Fibroblast of lung (primary cell): ENCODE data around the gene CEP63. TPM values are rescaled to one million over a fixed set of nuclear protein-coding genes. Genes with fewer than 3 reads are reported as not detected.

Experiments used
- DNase-seq, 2 donors: peaks; one replicate each; pipeline versions ENCODE4 v3.0.0 to v3.0.0-alpha.2; 2010; ENCODE audit warnings: low read depth in 2 of 2
- H2AFZ ChIP-seq: 2 replicates; pipeline ENCODE4 v1.5.1; 2012; ENCODE audit warnings: low read length, control low read depth, inconsistent platforms
- H3K27ac ChIP-seq: 2 replicates; pipeline ENCODE4 v1.5.1; 2011; ENCODE audit warnings: low read length, control low read depth; ENCODE audit not compliant: insufficient read depth
- H3K27me3 ChIP-seq: 2 replicates; pipeline ENCODE4 v1.5.1; 2011; ENCODE audit warnings: mild to moderate bottlenecking, low read length; ENCODE audit not compliant: control insufficient read depth, insufficient read depth
- H3K36me3 ChIP-seq: 2 replicates; pipeline ENCODE4 v1.5.1; 2011; ENCODE audit warnings: low read length; ENCODE audit not compliant: control insufficient read depth, insufficient read depth
- H3K4me1 ChIP-seq: 2 replicates; pipeline ENCODE4 v1.5.1; 2011; ENCODE audit warnings: low read length; ENCODE audit not compliant: control insufficient read depth, insufficient read depth; ENCODE audit errors: extremely low read depth
- H3K4me2 ChIP-seq: 2 replicates; pipeline ENCODE4 v1.5.1; 2011; ENCODE audit warnings: low read length, control low read depth; ENCODE audit not compliant: insufficient read depth; ENCODE audit errors: extremely low read depth
- H3K4me3 ChIP-seq, 4 experiments: fragments of 200-600 bp in 1 of 4; sonication (generic) in 1 of 4; replicated peaks in 1 of 4; 2 replicates each; pipeline ENCODE4 v1.5.1; 2011 to 2016; ENCODE audit warnings: low read length in 4 of 4, low read depth in 3 of 4, mild to moderate bottlenecking in 3 of 4, control low read depth in 2 of 4, inconsistent platforms in 1 of 4, mixed read lengths in 1 of 4; ENCODE audit not compliant: insufficient read depth in 1 of 4; ENCODE audit errors: control extremely low read depth in 1 of 4
- H3K79me2 ChIP-seq: 2 replicates; pipeline ENCODE4 v1.5.1; 2012; ENCODE audit warnings: mild to moderate bottlenecking, low read length, inconsistent platforms; ENCODE audit not compliant: control insufficient read depth, insufficient read depth
- H3K9ac ChIP-seq: 2 replicates; pipeline ENCODE4 v1.5.1; 2011; ENCODE audit warnings: mild to moderate bottlenecking, low read length, control low read depth; ENCODE audit not compliant: insufficient read depth
- H3K9me3 ChIP-seq: 2 replicates; pipeline ENCODE4 v1.5.1; 2012; ENCODE audit warnings: low read depth, low read length; ENCODE audit not compliant: control insufficient read depth, insufficient read depth
- H4K20me1 ChIP-seq: 2 replicates; pipeline ENCODE4 v1.5.1; 2011; ENCODE audit warnings: low read length; ENCODE audit not compliant: control insufficient read depth, insufficient read depth; ENCODE audit errors: extremely low read depth
- CTCF ChIP-seq, 2 donors: IDR thresholded peaks in 1 of 2; conservative IDR thresholded peaks in 1 of 2; 1 replicate in 1 of 2; 2 replicates in 1 of 2; pipeline ENCODE4 v1.5.1; 2011 to 2012; ENCODE audit warnings: low read length in 2 of 2, control low read depth in 1 of 2, inconsistent platforms in 1 of 2, low read depth in 1 of 2, mild to moderate bottlenecking in 1 of 2
- EZH2 ChIP-seq: IDR thresholded peaks from 2 replicates; pipeline ENCODE4 v1.5.1; 2012; ENCODE audit warnings: low read length, control low read depth, mild to moderate bottlenecking; ENCODE audit errors: missing control alignments
- polyA plus RNA-seq, 2 donors: library from polyadenylated mRNA; depleted of rRNA in 1 of 2; stranded (reverse) in 1 of 2; unstranded in 1 of 2; fragments of >200 nt; gene quantifications; 2 replicates each; pipeline ENCODE4 v1.2.1, GENCODE V29; 2011 to 2012; ENCODE audit warnings: missing spikeins in 1 of 2
- total RNA-seq: library from RNA; depleted of rRNA; stranded (reverse); fragments of >200 nt; gene quantifications from 2 replicates; pipeline ENCODE4 v1.2.1, GENCODE V29; 2014

Gene CEP63
- total and polyA plus RNA-seq, 2 donors (not counting 1 experiment from before 2014, with no cell fraction given), result 22.3 to 26.4 TPM

- H2AFZ ChIP-seq, result no peak overlapping the region
- H4K20me1 ChIP-seq, result no peaks in the 10 kb centered on the region
- H3K27me3 ChIP-seq, result no peaks in the 10 kb centered on the region
- H3K4me1 ChIP-seq, result peaks cover 14% of the 10 kb centered on the region
- H3K4me3 ChIP-seq, result no peak overlapping the region
- H3K36me3 ChIP-seq, result no peaks in the 10 kb centered on the region
- no peak overlapping the region for H3K9ac ChIP-seq
- TF ChIP-seq CTCF (conservative IDR thresholded peaks at IDR 0.05 in 1 of 2, IDR thresholded peaks at IDR 0.05 in 1 of 2; ENCODE audit: low read depth in 1 of 2, low read length in 2 of 2) (peak; percentile 31 to 54), EZH2 (no peak)
- no peaks in the 10 kb centered on the region for H3K79me2 ChIP-seq
- DNase-seq, result peak in 1 of 2 donors; percentile 56
- H3K4me2 ChIP-seq, result no peak overlapping the region
- H3K9me3 ChIP-seq, result no peaks in the 10 kb centered on the region
- H3K27ac ChIP-seq, result no peak overlapping the region
These were observed 36.6 kb upstream of the CEP63 start for GRCh38 chr3:134449277-134449676.

GRCh38 chr3:134449951-134450350 is 35.9 kb upstream of the CEP63 start:
- H3K79me2 ChIP-seq, result no peaks in the 10 kb centered on the region
- no peak overlapping the region for H3K27ac ChIP-seq
- peaks cover 14% of the 10 kb centered on the region for H3K4me1 ChIP-seq
- H3K9ac ChIP-seq, result no peak overlapping the region
- H3K4me3 ChIP-seq, result no peak overlapping the region
- TF ChIP-seq CTCF (conservative IDR thresholded peaks at IDR 0.05 in 1 of 2, IDR thresholded peaks at IDR 0.05 in 1 of 2; ENCODE audit: low read depth in 1 of 2, low read length in 2 of 2), result no peak
- TF ChIP-seq EZH2, result no peak
- H3K9me3 ChIP-seq, result no peaks in the 10 kb centered on the region
- no peaks in the 10 kb centered on the region for H3K36me3 ChIP-seq
- no peaks in the 10 kb centered on the region for H3K27me3 ChIP-seq
- H4K20me1 ChIP-seq, result no peaks in the 10 kb centered on the region
- H3K4me2 ChIP-seq, result no peak overlapping the region
- no peak overlapping the region for H2AFZ ChIP-seq
- no peak for DNase-seq

GRCh38 chr3:134453631-134454030 is 32.2 kb upstream of the CEP63 start:
- Histone ChIP-seq H3K27me3 (no peaks in the 10 kb centered on the region), H4K20me1 (no peaks in the 10 kb centered on the region), H3K36me3 (no peaks in the 10 kb centered on the region), H2AFZ (no peak overlapping the region), H3K9ac (no peak overlapping the region), H3K79me2 (no peaks in the 10 kb centered on the region), H3K9me3 (no peaks in the 10 kb centered on the region), H3K4me3 (no peak overlapping the region), H3K4me1 (no peaks in the 10 kb centered on the region), H3K4me2 (no peak overlapping the region), H3K27ac (no peak overlapping the region)
- peak in 1 of 2 donors; percentile 19 for TF ChIP-seq CTCF (conservative IDR thresholded peaks at IDR 0.05 in 1 of 2, IDR thresholded peaks at IDR 0.05 in 1 of 2; ENCODE audit: low read depth in 1 of 2, low read length in 2 of 2)
- TF ChIP-seq EZH2, result no peak
- DNase-seq, result no peak
